GM12878 (cell line): ENCODE data around the gene PRKAG2. TPM values are rescaled to one million over a fixed set of nuclear protein-coding genes. Genes with fewer than 3 reads are reported as not detected.

Experiments used
- ATAC-seq: fragments of 200-7000 bp; cut with Tn5 transposase; 3 replicates; pipeline ENCODE4 v1.9.1; 2020; ENCODE audit warnings: mild to moderate bottlenecking, moderate library complexity
- BruUV-seq: library from RNA; stranded (reverse); fragments of 400-500 nt; replicated peaks from 2 replicates; lab custom pipeline; 2021; lab: Mats Ljungman, UMichigan
- CTCF ChIA-PET: fragments of 300-600 bp; sonication (Branson Sonifier 250); formaldehyde crosslinking; extraction: SDS; loops from one replicate; lab custom pipeline; 2021; ENCODE audit warnings: inconsistent platforms; lab: Yijun Ruan, JAX
- POLR2A ChIA-PET: fragments of 350-600 bp; formaldehyde crosslinking; extraction: SDS; loops from one replicate; lab custom pipeline; 2021; ENCODE audit warnings: inconsistent platforms; lab: Charles Lee
- RAD21 ChIA-PET: fragments of 300-600 bp; sonication (Branson Sonifier 250); formaldehyde crosslinking; loops from one replicate; lab custom pipeline; 2023; ENCODE audit warnings: antibody characterized with exemption; ENCODE audit not compliant: unreplicated experiment; lab: Charles Lee
- SMC1A ChIA-PET: fragments of 300-600 bp; sonication (Branson Sonifier 250); formaldehyde crosslinking; loops from one replicate; lab custom pipeline; 2023; ENCODE audit not compliant: unreplicated experiment, uncharacterized antibody; lab: Charles Lee
- DNase-seq: peaks from one replicate; pipeline ENCODE4 v3.0.0-alpha.2; 2011; ENCODE audit warnings: low read depth, low spot score
- FAIRE-seq: peaks from 3 replicates; lab custom pipeline; 2011; peaks lifted over from hg19 to GRCh38; lab: Jason Lieb, UNC
- H2AFZ ChIP-seq: 2 replicates; pipeline ENCODE4 v1.6.0; 2011; ENCODE audit warnings: low read depth, low read length, control low read depth; ENCODE audit not compliant: control insufficient read depth
- H3K27ac ChIP-seq: 2 replicates; pipeline ENCODE4 v1.5.1; 2011; ENCODE audit warnings: control low read depth; ENCODE audit not compliant: control insufficient read depth, insufficient read depth
- H3K27me3 ChIP-seq, 2 experiments: replicated peaks in 1 of 2; 2 replicates each; pipeline versions ENCODE4 v1.6.0 to v1.6.1; 2011; ENCODE audit warnings: low read length in 1 of 2; ENCODE audit not compliant: control insufficient read depth in 2 of 2, insufficient read depth in 2 of 2
- H3K36me3 ChIP-seq, 2 experiments: 2 replicates each; pipeline ENCODE4 v1.5.1; 2011; ENCODE audit warnings: low read length in 1 of 2; ENCODE audit not compliant: control insufficient read depth in 2 of 2, insufficient read depth in 2 of 2
- H3K4me1 ChIP-seq: 2 replicates; pipeline ENCODE4 v1.6.1; 2011; ENCODE audit warnings: mild to moderate bottlenecking, low read length, moderate library complexity, mixed read lengths; ENCODE audit not compliant: control insufficient read depth, insufficient read depth
- H3K4me2 ChIP-seq: 2 replicates; pipeline ENCODE4 v1.6.0; 2011; ENCODE audit warnings: control low read depth; ENCODE audit not compliant: control insufficient read depth, insufficient read depth
- H3K4me3 ChIP-seq: fragments of 200-600 bp; sonication (generic); 2 replicates; pipeline ENCODE4 v1.5.1; 2016
- H3K79me2 ChIP-seq: 2 replicates; pipeline ENCODE4 v1.6.0; 2011; ENCODE audit warnings: low read length; ENCODE audit not compliant: control insufficient read depth, insufficient read depth
- H3K9ac ChIP-seq: 2 replicates; pipeline ENCODE4 v1.8.0; 2011; ENCODE audit warnings: low read length, control low read depth, mixed read lengths; ENCODE audit not compliant: control insufficient read depth, insufficient read depth
- H3K9me3 ChIP-seq: replicated peaks from 3 replicates; pipeline ENCODE4 v1.5.1; 2011; ENCODE audit warnings: mild to moderate bottlenecking, low read length; ENCODE audit not compliant: control insufficient read depth, insufficient read depth
- H4K20me1 ChIP-seq: 2 replicates; pipeline ENCODE4 v1.6.0; 2011; ENCODE audit not compliant: control insufficient read depth, insufficient read depth
- ATF2 ChIP-seq: IDR thresholded peaks from 2 replicates; pipeline ENCODE4 v1.6.1; 2012; ENCODE audit warnings: low read length, inconsistent platforms
- EP300 ChIP-seq, 2 experiments: fragments of 150-350 bp in 1 of 2; IDR thresholded peaks; 2 replicates each; pipeline ENCODE4 v1.6.1; 2011 to 2012; ENCODE audit warnings: low read depth in 2 of 2, low read length in 2 of 2, borderline replicate concordance in 1 of 2, improper control_type of control experiment in 1 of 2, inconsistent platforms in 1 of 2; ENCODE audit not compliant: control insufficient read depth in 1 of 2
- HCFC1 ChIP-seq: fragments of 150-350 bp; IDR thresholded peaks from 2 replicates; pipeline ENCODE4 v1.6.1; 2014; ENCODE audit warnings: low read length
- HDAC2 ChIP-seq: fragments of 200-600 bp; sonication (generic); IDR thresholded peaks from 2 replicates; pipeline ENCODE4 v1.6.1; 2017
- LARP7 ChIP-seq: fragments of 450-650 bp; IDR thresholded peaks from 2 replicates; pipeline ENCODE4 v1.6.1; 2017; ENCODE audit warnings: mild to moderate bottlenecking
- MYC ChIP-seq: IDR thresholded peaks from 2 replicates; pipeline ENCODE4 v1.6.1; 2011; ENCODE audit warnings: mild to moderate bottlenecking, low read length, moderate library complexity, inconsistent platforms; ENCODE audit not compliant: insufficient read depth, insufficient replicate concordance, insufficient read length, severe bottlenecking
- NKRF ChIP-seq: fragments of 450-650 bp; conservative IDR thresholded peaks from 2 replicates; pipeline ENCODE4 v1.6.1; 2017; ENCODE audit warnings: mild to moderate bottlenecking, moderate library complexity
- NR2C1 ChIP-seq: fragments of 450-650 bp; IDR thresholded peaks from 2 replicates; pipeline ENCODE4 v1.6.1; 2017; ENCODE audit warnings: antibody characterized with exemption, mild to moderate bottlenecking, moderate library complexity
- TCF7 ChIP-seq: IDR thresholded peaks from 2 replicates; pipeline ENCODE4 v1.6.1; 2014; ENCODE audit warnings: antibody characterized with exemption, borderline replicate concordance
- ZNF592 ChIP-seq: fragments of 450-650 bp; IDR thresholded peaks from 2 replicates; pipeline ENCODE4 v1.6.1; 2017; ENCODE audit warnings: mild to moderate bottlenecking, moderate library complexity
- WGBS: methylation state at CpG from one replicate; pipeline ENCODE4 v1.1.6; 2016; ENCODE audit warnings: low lambda C conversion rate; ENCODE audit not compliant: insufficient replicate concordance, insufficient coverage; ENCODE audit errors: missing lambda C conversion rate; 5-methylcytosine and 5-hydroxymethylcytosine counted together
- in situ Hi-C: fragments of 300-500 bp; cut with MboI; formaldehyde crosslinking; loops from 9 replicates; pipeline ENCODE4 v1.14.3; 2018; ENCODE audit warnings: mixed read lengths
- intact Hi-C: fragments of 100-400 bp; cut with micrococcal nuclease; formaldehyde crosslinking; loops from one replicate; pipeline ENCODE4 v1.14.2; 2022; ENCODE audit not compliant: unreplicated experiment
- polyA plus RNA-seq, 11 experiments: library from polyadenylated mRNA; depleted of rRNA in 4 of 11; unstranded in 6 of 11; stranded (reverse) in 5 of 11; fragments of >200 nt; fragmentation: Nextera tagmentation in 4 of 11; fragmentation: Illumina TruSeq in 1 of 11; extraction: Ambion mirVana in 4 of 11; extraction: Trizol in 1 of 11; gene quantifications; 1 replicate in 1 of 11; 2 replicates in 10 of 11; pipeline versions ENCODE4 v1.2.1 to v1.2.3, GENCODE V29; 2011 to 2016; ENCODE audit warnings: inconsistent platforms in 2 of 11, missing spikeins in 2 of 11, low read depth in 1 of 11
- total RNA-seq, 4 experiments: library from RNA; depleted of rRNA in 3 of 4; stranded (reverse); fragments of >200 nt in 3 of 4; fragmentation: Illumina TruSeq in 1 of 4; extraction: Trizol in 1 of 4; gene quantifications; 2 replicates each; pipeline versions ENCODE4 v1.2.1 to v1.2.3, GENCODE V29; 2013 to 2021

The PRKAG2 gene
- total and polyA plus RNA-seq, 10 of the 15 experiments (the other 5 are each of a cell fraction or from before 2014, with no cell fraction given): 3.4 to 8.9 (median 6.8) TPM

GRCh38 chr7:151524845-151525244 is 352.1 kb downstream of the PRKAG2 start:
- no peaks in the 10 kb centered on the region; the same call in 2 of the 3 replicates for H3K9me3 ChIP-seq
- CTCF ChIA-PET: no interaction called here
- H4K20me1 ChIP-seq: no peaks in the 10 kb centered on the region
- POLR2A ChIA-PET: no interaction called here
- RAD21 ChIA-PET: interaction anchor here (0.7 to 1.5 kb wide), 2 partner anchors 13 to 16 kb away, joined by 3 read pairs; no protein-coding TSS in a partner anchor
- TF ChIP-seq HDAC2: no peak
- TF ChIP-seq TCF7: no peak
- no peak for TF ChIP-seq ATF2
- no peak for TF ChIP-seq NR2C1
- in situ Hi-C loops: no loop called here
- ATAC-seq (no peak), FAIRE-seq (no peak), DNase-seq (no peak)
- no peak overlapping the region for H2AFZ ChIP-seq
- WGBS: 71% methylated on average over 2 of the region's 2 CpGs
- no peaks in the 10 kb centered on the region for H3K27me3 ChIP-seq
- H3K79me2 ChIP-seq: no peaks in the 10 kb centered on the region
- H3K4me3 ChIP-seq: no peak overlapping the region
- BruUV-seq: no TSS peak
- H3K4me2 ChIP-seq: no peak overlapping the region
- H3K9ac ChIP-seq: no peak overlapping the region
- intact Hi-C loops: no loop called here
- H3K36me3 ChIP-seq: no peaks in the 10 kb centered on the region
- H3K27ac ChIP-seq: no peak overlapping the region
- peaks cover 3% of the 10 kb centered on the region for H3K4me1 ChIP-seq
- SMC1A ChIA-PET: no interaction called here

GRCh38 chr7:151524331-151524730 is 352.6 kb downstream of the PRKAG2 start:
- ChIA-PET POLR2A (no interaction called here), SMC1A (no interaction called here), CTCF (no interaction called here), RAD21 (interaction anchor here (1.5 kb wide), 1 partner anchor 14 kb away, joined by 3 read pairs; no protein-coding TSS in a partner anchor)
- no peak overlapping the region for H3K4me3 ChIP-seq
- no peak overlapping the region for H3K27ac ChIP-seq
- 66% methylated on average over 8 of the region's 8 CpGs for WGBS
- FAIRE-seq (no peak), ATAC-seq (no peak), DNase-seq (no peak)
- no peaks in the 10 kb centered on the region for H4K20me1 ChIP-seq
- H3K36me3 ChIP-seq: no peaks in the 10 kb centered on the region
- no TSS peak for BruUV-seq
- in situ Hi-C loops: no loop called here
- intact Hi-C loops: no loop called here
- H3K27me3 ChIP-seq: no peaks in the 10 kb centered on the region
- H3K9me3 ChIP-seq: no peaks in the 10 kb centered on the region
- no peak overlapping the region for H2AFZ ChIP-seq
- peaks cover under 1% of the 10 kb centered on the region; the same call in 1 of the 2 replicates for H3K79me2 ChIP-seq
- H3K4me2 ChIP-seq: no peak overlapping the region
- peaks cover 3% of the 10 kb centered on the region for H3K4me1 ChIP-seq
- H3K9ac ChIP-seq: no peak overlapping the region
- TF ChIP-seq HCFC1: no peak
- TF ChIP-seq LARP7: no peak
- no peak for TF ChIP-seq EP300 (IDR thresholded peaks at IDR 0.05; ENCODE audit: borderline replicate concordance in 1 of 2, control insufficient read depth in 1 of 2, low read depth in 2 of 2, low read length in 2 of 2)
- no peak for TF ChIP-seq NKRF
- no peak for TF ChIP-seq MYC
- TF ChIP-seq ZNF592: no peak
